H9 (cell line): ENCODE measurements around the gene UQCRC1. TPM values are rescaled to one million over a fixed set of nuclear protein-coding genes. Genes with fewer than 3 reads are reported as not detected.

ENCODE experiments used
- DNase-seq: peaks from one replicate; pipeline ENCODE4 v3.0.0-alpha.2; 2017
- H2AFZ ChIP-seq: one replicate; pipeline ENCODE4 v1.6.1; 2013; ENCODE audit warnings: mild to moderate bottlenecking, low read length, control low read depth, moderate library complexity
- H2AK5ac ChIP-seq: 2 replicates; pipeline ENCODE4 v1.6.1; 2013; ENCODE audit warnings: low read length, control low read depth, mixed read lengths; ENCODE audit not compliant: insufficient read length
- H2BK120ac ChIP-seq: one replicate; pipeline ENCODE4 v1.6.1; 2013; ENCODE audit warnings: low read depth, mild to moderate bottlenecking, low read length, control low read depth, inconsistent platforms; ENCODE audit not compliant: poor library complexity, severe bottlenecking
- H2BK12ac ChIP-seq: 2 replicates; pipeline ENCODE4 v1.6.1; 2013; ENCODE audit warnings: low read length, control low read depth, mixed read lengths, low read depth; ENCODE audit not compliant: insufficient read length
- H2BK15ac ChIP-seq: 2 replicates; pipeline ENCODE4 v1.6.1; 2013; ENCODE audit warnings: low read depth, low read length, control low read depth
- H2BK20ac ChIP-seq: one replicate; pipeline ENCODE4 v1.6.1; 2013; ENCODE audit warnings: low read depth, mild to moderate bottlenecking, low read length, control low read depth, inconsistent platforms; ENCODE audit not compliant: poor library complexity, severe bottlenecking
- H2BK5ac ChIP-seq: 2 replicates; pipeline ENCODE4 v1.6.1; 2013; ENCODE audit warnings: low read length, control low read depth, mixed read lengths; ENCODE audit not compliant: insufficient read length
- H3K14ac ChIP-seq: 2 replicates; pipeline ENCODE4 v1.6.1; 2013; ENCODE audit warnings: low read length, control low read depth; ENCODE audit not compliant: insufficient read depth
- H3K18ac ChIP-seq: 2 replicates; pipeline ENCODE4 v1.6.1; 2013; ENCODE audit warnings: low read depth, mild to moderate bottlenecking, mixed read lengths, low read length, control low read depth; ENCODE audit not compliant: insufficient read length
- H3K23ac ChIP-seq: 2 replicates; pipeline ENCODE4 v1.6.1; 2013; ENCODE audit warnings: low read length, control low read depth, mixed read lengths, low read depth; ENCODE audit not compliant: insufficient read length
- H3K23me2 ChIP-seq: 2 replicates; pipeline ENCODE4 v1.6.1; 2013; ENCODE audit warnings: low read depth, mild to moderate bottlenecking, mixed read lengths, low read length, control low read depth; ENCODE audit not compliant: insufficient read length, poor library complexity, severe bottlenecking
- H3K27ac ChIP-seq: 2 replicates; pipeline ENCODE4 v1.5.1; 2013; ENCODE audit warnings: low read length, control low read depth, mixed read lengths, low read depth; ENCODE audit not compliant: insufficient read length
- H3K27me3 ChIP-seq: 2 replicates; pipeline ENCODE4 v1.6.1; 2013; ENCODE audit warnings: low read length, control low read depth, inconsistent platforms; ENCODE audit not compliant: insufficient read depth
- H3K4ac ChIP-seq: 2 replicates; pipeline ENCODE4 v1.6.1; 2013; ENCODE audit warnings: low read depth, mild to moderate bottlenecking, control low read depth, inconsistent platforms, low read length, moderate library complexity
- H3K4me1 ChIP-seq: 2 replicates; pipeline ENCODE4 v1.6.1; 2013; ENCODE audit warnings: low read length, control low read depth, inconsistent platforms; ENCODE audit not compliant: insufficient read depth
- H3K4me2 ChIP-seq: 2 replicates; pipeline ENCODE4 v1.6.1; 2013; ENCODE audit warnings: low read length, control low read depth, mixed read lengths; ENCODE audit not compliant: insufficient read length, insufficient read depth
- H3K56ac ChIP-seq: 2 replicates; pipeline ENCODE4 v1.6.1; 2013; ENCODE audit warnings: low read depth, mild to moderate bottlenecking, mixed read lengths, low read length, control low read depth; ENCODE audit not compliant: insufficient read length
- H3K79me1 ChIP-seq: 2 replicates; pipeline ENCODE4 v1.6.1; 2013; ENCODE audit warnings: low read depth, mild to moderate bottlenecking, moderate library complexity, low read length, control low read depth, inconsistent platforms; ENCODE audit not compliant: insufficient read depth, poor library complexity, severe bottlenecking
- H3K79me2 ChIP-seq: 2 replicates; pipeline ENCODE4 v1.6.1; 2013; ENCODE audit warnings: low read length, control low read depth, inconsistent platforms; ENCODE audit not compliant: insufficient read depth
- H3K9ac ChIP-seq: 2 replicates; pipeline ENCODE4 v1.6.1; 2013; ENCODE audit warnings: low read length, control low read depth, mixed read lengths; ENCODE audit not compliant: insufficient read length; ENCODE audit errors: extremely low read depth
- H3K9me3 ChIP-seq: one replicate; pipeline ENCODE4 v1.6.1; 2013; ENCODE audit warnings: low read depth, low read length, inconsistent platforms; ENCODE audit not compliant: control insufficient read depth
- H3T11ph ChIP-seq: one replicate; pipeline ENCODE4 v1.6.1; 2013; ENCODE audit warnings: mild to moderate bottlenecking, low read length, control low read depth, inconsistent platforms
- H4K20me1 ChIP-seq: one replicate; pipeline ENCODE4 v1.6.1; 2013; ENCODE audit not compliant: control insufficient read depth, insufficient read length, insufficient read depth
- H4K5ac ChIP-seq: 2 replicates; pipeline ENCODE4 v1.6.1; 2013; ENCODE audit warnings: low read depth, mild to moderate bottlenecking, mixed read lengths, low read length, control low read depth; ENCODE audit not compliant: insufficient read length
- H4K8ac ChIP-seq: replicated peaks from 2 replicates; pipeline ENCODE4 v1.6.1; 2013; ENCODE audit warnings: low read length, control low read depth, mixed read lengths, low read depth; ENCODE audit not compliant: insufficient read length
- H4K91ac ChIP-seq: 2 replicates; pipeline ENCODE4 v1.6.1; 2013; ENCODE audit warnings: low read depth, mild to moderate bottlenecking, moderate library complexity, mixed read lengths, low read length, control low read depth; ENCODE audit not compliant: insufficient read length
- H3K27ac Mint-ChIP-seq, 3 experiments: 2 replicates in 2 of 3; 3 replicates in 1 of 3; pipeline ENCODE4 v1.8.0; 2020 to 2021; ENCODE audit warnings: mixed read lengths in 3 of 3, mild to moderate bottlenecking in 1 of 3, moderate library complexity in 1 of 3
- H3K27me3 Mint-ChIP-seq: 2 replicates; pipeline ENCODE4 v1.8.0; 2021; ENCODE audit warnings: low read depth, mild to moderate bottlenecking, moderate library complexity, mixed read lengths
- H3K36me3 Mint-ChIP-seq, 3 experiments: 2 replicates in 2 of 3; 3 replicates in 1 of 3; pipeline ENCODE4 v1.8.0; 2020 to 2021; ENCODE audit warnings: low read depth in 3 of 3, mixed read lengths in 3 of 3; ENCODE audit not compliant: insufficient read depth in 1 of 3
- H3K4me1 Mint-ChIP-seq, 2 experiments: 2 replicates each; pipeline ENCODE4 v1.8.0; 2020; ENCODE audit warnings: mixed read lengths in 2 of 2
- H3K4me3 Mint-ChIP-seq, 2 experiments: 2 replicates in 1 of 2; 3 replicates in 1 of 2; pipeline ENCODE4 v1.8.0; 2020 to 2021; ENCODE audit warnings: mild to moderate bottlenecking in 2 of 2, mixed read lengths in 2 of 2, moderate library complexity in 1 of 2
- H3K9me3 Mint-ChIP-seq, 2 experiments: 2 replicates in 1 of 2; 3 replicates in 1 of 2; pipeline ENCODE4 v1.8.0; 2020; ENCODE audit warnings: mild to moderate bottlenecking in 2 of 2, mixed read lengths in 2 of 2, moderate library complexity in 1 of 2
- CTCF ChIP-seq: fragments of 200-600 bp; sonication (generic); conservative IDR thresholded peaks from 3 replicates; pipeline ENCODE4 v1.8.0; 2021; ENCODE audit warnings: antibody characterized with exemption, mild to moderate bottlenecking
- WGBS: extraction: QIAGEN DNeasy Blood & Tissue Kit; methylation state at CpG from one replicate; pipeline ENCODE4 v1.1.7; 2013; ENCODE audit warnings: missing lambda C conversion rate, low lambda C conversion rate, mixed read lengths; ENCODE audit not compliant: insufficient read length; ENCODE audit errors: extremely low coverage; 5-methylcytosine and 5-hydroxymethylcytosine counted together
- total RNA-seq: library from RNA; stranded (reverse); gene quantifications from 2 replicates; pipeline ENCODE4 v1.2.1, GENCODE V29; 2021

UQCRC1 gene
- total RNA-seq, 1 experiment from 2014 or later, result 285 TPM

- Histone ChIP-seq H2BK15ac (no peak overlapping the region), H3K18ac (no peak overlapping the region), H3K14ac (no peak overlapping the region), H3K9me3 (no peaks in the 10 kb centered on the region), H4K91ac (no peak overlapping the region), H4K20me1 (peaks cover 2% of the 10 kb centered on the region), H2BK12ac (no peak overlapping the region), H2BK120ac (no peak overlapping the region), H3K79me2 (no peaks in the 10 kb centered on the region), H3K23ac (no peak overlapping the region), H3K4ac (no peak overlapping the region), H2AK5ac (no peak overlapping the region), H3K27me3 (no peaks in the 10 kb centered on the region), H3T11ph (no peak overlapping the region), H2AFZ (no peak overlapping the region), H2BK5ac (no peak overlapping the region), H3K23me2 (peaks cover 6% of the 10 kb centered on the region), H3K56ac (no peak overlapping the region), H3K4me1 (peaks cover 2% of the 10 kb centered on the region), H4K5ac (no peak overlapping the region), H3K27ac (no peak overlapping the region), H2BK20ac (no peak overlapping the region), H4K8ac (no peak overlapping the region), H3K9ac (peak overlapping the region; percentile 27), H3K79me1 (no peaks in the 10 kb centered on the region), H3K4me2 (peak overlapping the region; percentile 44)
- DNase-seq, result no peak
- H3K27ac Mint-ChIP-seq, result peak overlapping the region; percentile 87 to 96 (median 89)
- H3K4me3 Mint-ChIP-seq, result peak overlapping the region; percentile 79 to 90
- peaks cover 16 to 50% (median 50%) of the 10 kb centered on the region in 3 experiments; a peak in 6 of 7 replicates for H3K36me3 Mint-ChIP-seq
- no peaks in the 10 kb centered on the region for H3K9me3 Mint-ChIP-seq
- peaks cover 28 to 31% of the 10 kb centered on the region in 2 experiments for H3K4me1 Mint-ChIP-seq
- TF ChIP-seq CTCF, result no peak
- no CpG with 5 or more reads among the region's 10 CpGs for WGBS
- no peaks in the 10 kb centered on the region; the same call in 1 of the 2 replicates for H3K27me3 Mint-ChIP-seq
Measured at GRCh38 chr3:48636149-48636655, 26.8 kb upstream of the UQCRC1 start.
